Bronchial epithelial cell (primary cell): Measurements from ENCODE around the gene ARID3C. TPM values are rescaled to one million over a fixed set of nuclear protein-coding genes. Genes with fewer than 3 reads are reported as not detected.

Experiments used
- DNase-seq: peaks from one replicate; pipeline ENCODE4 v3.0.0-alpha.2; 2010; ENCODE audit warnings: low read depth
- FAIRE-seq: peaks from 2 replicates; lab custom pipeline; 2011; peaks lifted over from hg19 to GRCh38; lab: Jason Lieb, UNC
- H3K27me3 ChIP-seq: 2 replicates; pipeline ENCODE4 v1.5.1; 2011; ENCODE audit warnings: low read length; ENCODE audit not compliant: control insufficient read depth, insufficient read depth
- H3K36me3 ChIP-seq: 2 replicates; pipeline ENCODE4 v1.5.1; 2011; ENCODE audit warnings: low read length; ENCODE audit not compliant: control insufficient read depth, insufficient read depth
- H3K4me3 ChIP-seq: 2 replicates; pipeline ENCODE4 v1.5.1; 2011; ENCODE audit warnings: mild to moderate bottlenecking, low read depth, low read length, control low read depth
- CTCF ChIP-seq: IDR thresholded peaks from 2 replicates; pipeline ENCODE4 v1.5.1; 2011; ENCODE audit warnings: mild to moderate bottlenecking, moderate library complexity, low read length, control low read depth, inconsistent platforms; ENCODE audit not compliant: insufficient read depth, severe bottlenecking
- total RNA-seq: library from RNA; depleted of rRNA; stranded (reverse); fragments of >200 nt; gene quantifications from 2 replicates; pipeline ENCODE4 v1.2.1, GENCODE V29; 2014

The ARID3C gene
- total RNA-seq, 1 donor from 2014 or later, result 0.26 TPM

DNA sequence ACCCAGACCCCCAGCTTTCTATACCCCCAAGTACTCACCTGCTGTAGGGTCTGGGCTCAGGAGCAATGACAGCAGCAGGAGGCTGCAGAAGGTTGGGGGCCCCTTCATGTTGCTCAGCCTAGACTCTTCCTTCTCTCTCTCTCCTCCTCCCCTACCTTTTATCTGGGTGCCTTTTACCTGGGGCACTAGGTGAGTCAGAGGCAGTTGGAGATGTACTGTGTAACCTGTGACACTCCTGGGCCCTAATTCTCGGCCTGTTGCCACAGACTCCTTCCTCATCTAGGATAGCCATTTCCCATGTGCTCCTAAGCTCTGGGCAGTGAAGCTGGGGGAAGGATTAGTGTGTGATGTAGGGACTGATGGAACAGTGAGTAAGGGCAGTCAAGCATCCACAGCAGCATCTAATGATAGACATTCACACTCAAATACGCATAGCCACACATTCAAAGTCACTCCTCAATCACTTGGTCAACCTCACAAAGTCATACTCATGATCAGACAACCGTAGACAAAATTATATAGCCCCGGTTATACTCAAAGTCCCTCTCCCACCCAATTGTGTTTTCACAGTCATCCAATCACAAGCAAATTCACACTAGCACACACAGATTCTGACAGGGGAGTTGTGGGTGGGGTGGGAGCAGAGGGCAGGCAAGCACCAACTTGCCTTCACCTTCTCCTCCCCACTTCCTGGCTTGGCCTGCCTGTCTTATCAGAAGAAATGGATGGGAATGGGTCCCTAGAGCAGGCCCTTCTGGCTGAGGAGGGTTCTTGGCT lies 33.8 kb upstream of the ARID3C start, which contains the start of gene CCL27:
TSS of gene CCL27 (minus strand) at position 132 of the 777 bp plus-strand sequence. CDS start at position 108, 24 bp downstream.
- FAIRE-seq (no peak), DNase-seq (peak; percentile 80)
- H3K36me3 ChIP-seq, result no peaks in the 10 kb centered on the region
- H3K4me3 ChIP-seq, result no peak within 1 kb of the TSS
- no peak for TF ChIP-seq CTCF
- no peaks in the 10 kb centered on the region for H3K27me3 ChIP-seq

DNA sequence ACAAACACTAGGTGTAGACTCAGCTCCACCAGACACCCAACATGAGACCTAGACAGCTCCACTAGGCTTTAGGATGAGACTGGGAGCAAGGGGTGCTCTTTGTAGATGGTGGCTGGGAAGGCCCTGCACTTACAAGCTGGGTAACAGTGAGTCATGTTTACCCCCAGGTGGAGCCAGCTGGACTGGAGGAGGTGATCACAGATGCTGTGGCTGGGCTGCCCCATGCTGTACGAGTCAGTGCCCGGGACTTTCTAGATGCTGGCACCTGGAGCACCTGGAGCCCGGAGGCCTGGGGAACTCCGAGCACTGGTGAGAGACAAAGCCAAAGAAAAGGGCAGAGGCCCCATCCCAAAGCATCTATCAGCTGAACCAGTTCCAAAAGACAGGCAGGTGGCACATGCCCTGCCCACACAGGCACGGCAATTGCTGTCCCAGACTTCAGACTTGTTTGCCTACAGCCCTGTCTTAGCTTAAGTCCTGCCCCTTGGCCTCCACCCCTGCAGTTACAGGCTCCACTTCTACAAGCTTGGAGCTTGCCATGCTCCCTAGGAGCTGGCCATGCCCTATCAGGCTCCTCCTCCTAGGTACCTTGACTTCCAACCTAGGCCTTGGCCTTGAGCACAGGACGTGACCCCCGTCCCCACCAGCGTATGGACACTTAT lies 30.9 kb upstream of the ARID3C start:
- Histone ChIP-seq H3K4me3 (no peak overlapping the region), H3K36me3 (no peaks in the 10 kb centered on the region), H3K27me3 (no peaks in the 10 kb centered on the region)
- no peak for TF ChIP-seq CTCF
- DNase-seq, result peak; percentile 78
- no peak for FAIRE-seq

DNA sequence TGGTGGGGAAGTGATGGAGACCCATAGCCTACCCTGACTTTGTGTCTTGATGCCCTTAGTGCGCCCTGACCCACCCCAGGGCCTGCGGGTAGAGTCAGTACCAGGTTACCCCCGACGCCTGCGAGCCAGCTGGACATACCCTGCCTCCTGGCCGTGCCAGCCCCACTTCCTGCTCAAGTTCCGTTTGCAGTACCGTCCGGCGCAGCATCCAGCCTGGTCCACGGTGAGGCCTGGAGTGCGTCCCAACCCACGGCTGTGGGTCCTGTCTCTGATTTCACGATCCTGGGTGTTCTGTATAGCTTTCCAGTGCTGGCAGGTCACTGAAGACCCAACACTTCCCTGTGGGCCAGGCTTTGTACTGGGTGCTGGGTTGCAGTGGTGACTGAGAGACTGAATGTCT lies 29.6 kb upstream of the ARID3C start:
- Histone ChIP-seq H3K36me3 (no peaks in the 10 kb centered on the region), H3K27me3 (no peaks in the 10 kb centered on the region), H3K4me3 (no peak overlapping the region)
- TF ChIP-seq CTCF, result no peak
- FAIRE-seq (no peak), DNase-seq (no peak)

DNA sequence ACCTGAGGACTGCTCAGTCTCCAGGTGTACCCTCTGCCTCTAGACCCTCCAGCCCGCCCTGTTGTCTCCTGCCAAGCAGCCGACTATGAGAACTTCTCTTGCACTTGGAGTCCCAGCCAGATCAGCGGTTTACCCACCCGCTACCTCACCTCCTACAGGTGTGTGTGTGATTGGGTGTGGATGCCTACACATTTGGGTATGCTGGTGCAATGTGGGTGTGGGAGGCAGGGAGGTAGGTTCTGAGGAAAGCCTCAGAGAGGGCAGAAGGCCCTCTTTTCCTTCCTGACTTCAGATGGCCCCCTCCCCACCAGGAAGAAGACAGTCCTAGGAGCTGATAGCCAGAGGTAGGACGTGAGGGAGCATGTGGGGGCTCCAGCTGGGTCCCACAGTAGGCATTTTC lies 28.1 kb upstream of the ARID3C start:
- FAIRE-seq (peak; percentile 52), DNase-seq (no peak)
- Histone ChIP-seq H3K4me3 (no peak overlapping the region), H3K27me3 (no peaks in the 10 kb centered on the region), H3K36me3 (no peaks in the 10 kb centered on the region)
- TF ChIP-seq CTCF, result no peak

- FAIRE-seq (no peak), DNase-seq (no peak)
- Histone ChIP-seq H3K4me3 (no peak overlapping the region), H3K27me3 (no peaks in the 10 kb centered on the region), H3K36me3 (no peaks in the 10 kb centered on the region)
- no peak for TF ChIP-seq CTCF
Observed at GRCh38 chr9:34655394-34655793, 26.5 kb upstream of the ARID3C start.
